CD4-positive, alpha-beta T cell (primary cell): ENCODE measurements around the gene TIGIT. TPM values are rescaled to one million over a fixed set of nuclear protein-coding genes. Genes with fewer than 3 reads are reported as not detected.

Experiments used
- ATAC-seq: fragments of 200-7000 bp; cut with Tn5 transposase; one replicate; pipeline ENCODE4 v1.10.0; 2022; ENCODE audit warnings: mild to moderate bottlenecking; ENCODE audit not compliant: poor library complexity
- CTCF ChIA-PET: fragments of 350-600 bp; sonication (Branson Sonifier 250); formaldehyde crosslinking; loops from one replicate; lab custom pipeline; 2021; ENCODE audit warnings: antibody characterized with exemption, inconsistent platforms; lab: Charles Lee
- POLR2A ChIA-PET: fragments of 350-600 bp; sonication (Branson Sonifier 250); formaldehyde crosslinking; loops from one replicate; lab custom pipeline; 2021; ENCODE audit warnings: antibody characterized with exemption, inconsistent platforms; lab: Charles Lee
- DNase-seq, 14 experiments: peaks; one replicate each; pipeline ENCODE4 v3.0.0-alpha.2; 2013 to 2020; ENCODE audit warnings: mixed read lengths in 2 of 14
- H3K27ac ChIP-seq, 2 donors: one replicate each; pipeline versions ENCODE4 v1.5.1 to v1.7.0; 2013; ENCODE audit warnings: low read length in 2 of 2, low read depth in 1 of 2, mild to moderate bottlenecking in 1 of 2
- H3K27me3 ChIP-seq, 2 experiments: 1 replicate in 1 of 2; 2 replicates in 1 of 2; pipeline versions ENCODE4 v1.6.1 to v1.7.0; 2013; ENCODE audit warnings: low read length in 2 of 2, control low read depth in 1 of 2, mild to moderate bottlenecking in 1 of 2, moderate library complexity in 1 of 2; ENCODE audit not compliant: insufficient read depth in 2 of 2, control insufficient read depth in 1 of 2
- H3K36me3 ChIP-seq: one replicate; pipeline ENCODE4 v1.6.1; 2013; ENCODE audit warnings: low read length, control low read depth; ENCODE audit not compliant: insufficient read depth
- H3K4me1 ChIP-seq: one replicate; pipeline ENCODE4 v1.6.1; 2013; ENCODE audit warnings: low read length, control low read depth; ENCODE audit not compliant: insufficient read depth
- H3K4me3 ChIP-seq: one replicate; pipeline ENCODE4 v1.5.1; 2013; ENCODE audit warnings: mild to moderate bottlenecking, low read length, moderate library complexity
- H3K9me3 ChIP-seq, 2 experiments: 1 replicate in 1 of 2; 2 replicates in 1 of 2; pipeline versions ENCODE4 v1.6.1 to v1.7.0; 2013; ENCODE audit warnings: low read length in 2 of 2, mild to moderate bottlenecking in 2 of 2, control low read depth in 1 of 2, moderate library complexity in 1 of 2; ENCODE audit not compliant: control insufficient read depth in 1 of 2, insufficient read depth in 1 of 2
- H3K27ac Mint-ChIP-seq: one replicate; pipeline ENCODE4 v1.8.0; 2020; ENCODE audit warnings: mixed read lengths
- H3K27me3 Mint-ChIP-seq: one replicate; pipeline ENCODE4 v1.8.0; 2021; ENCODE audit warnings: mixed read lengths
- H3K36me3 Mint-ChIP-seq: one replicate; pipeline ENCODE4 v1.8.0; 2021; ENCODE audit warnings: low read depth, mixed read lengths
- H3K4me1 Mint-ChIP-seq: one replicate; pipeline ENCODE4 v1.8.0; 2021; ENCODE audit warnings: low read depth, mixed read lengths
- H3K4me3 Mint-ChIP-seq: one replicate; pipeline ENCODE4 v1.8.0; 2020; ENCODE audit warnings: mild to moderate bottlenecking, mixed read lengths
- H3K9me3 Mint-ChIP-seq: one replicate; pipeline ENCODE4 v1.8.0; 2020; ENCODE audit warnings: mixed read lengths
- intact Hi-C, 2 experiments: fragments of 100-400 bp; cut with DNase I in 1 of 2; cut with micrococcal nuclease in 1 of 2; formaldehyde crosslinking; loops; one replicate each; pipeline versions ENCODE4 v1.15.1 to v1.9.0; 2023 to 2025; cut with DNase I, micrococcal nuclease
- total RNA-seq, 174 experiments: library from RNA in 2 of 174; stranded (reverse) in 2 of 174; gene quantifications; one replicate each; pipeline ENCODE4 v1.2.3 and lab custom pipeline; 2021 to 2026
- TF ChIP-seq, protein P1 (sequence below): fragments of 200-600 bp; IDR thresholded peaks from one replicate; pipeline ENCODE4 v1.8.0; 2022; ENCODE audit warnings: antibody characterized with exemption, mild to moderate bottlenecking

TIGIT gene
- total RNA-seq, 2 experiments from 2014 or later = 3.5 to 4.2 TPM

DNA sequence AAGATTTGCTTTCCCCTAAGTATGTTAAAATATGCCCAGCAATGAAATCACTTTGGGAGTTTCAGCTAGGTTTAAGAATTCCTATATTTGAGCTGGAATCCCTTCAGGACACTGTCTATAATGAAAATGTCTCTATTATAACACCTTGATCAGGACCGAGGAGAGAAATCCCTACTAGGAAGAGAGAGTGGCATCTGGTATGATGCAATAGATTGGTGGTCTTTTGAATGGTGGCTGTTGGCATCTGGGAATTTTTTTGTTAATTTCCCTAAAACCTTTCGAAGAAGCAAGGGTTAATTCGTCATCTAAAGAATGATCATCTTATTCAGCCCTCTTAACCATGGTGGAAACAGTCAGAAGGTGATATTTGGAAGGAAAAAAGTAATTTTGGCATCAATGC lies 43.0 kb downstream of the TIGIT start:
- TF ChIP-seq, protein P1, sequence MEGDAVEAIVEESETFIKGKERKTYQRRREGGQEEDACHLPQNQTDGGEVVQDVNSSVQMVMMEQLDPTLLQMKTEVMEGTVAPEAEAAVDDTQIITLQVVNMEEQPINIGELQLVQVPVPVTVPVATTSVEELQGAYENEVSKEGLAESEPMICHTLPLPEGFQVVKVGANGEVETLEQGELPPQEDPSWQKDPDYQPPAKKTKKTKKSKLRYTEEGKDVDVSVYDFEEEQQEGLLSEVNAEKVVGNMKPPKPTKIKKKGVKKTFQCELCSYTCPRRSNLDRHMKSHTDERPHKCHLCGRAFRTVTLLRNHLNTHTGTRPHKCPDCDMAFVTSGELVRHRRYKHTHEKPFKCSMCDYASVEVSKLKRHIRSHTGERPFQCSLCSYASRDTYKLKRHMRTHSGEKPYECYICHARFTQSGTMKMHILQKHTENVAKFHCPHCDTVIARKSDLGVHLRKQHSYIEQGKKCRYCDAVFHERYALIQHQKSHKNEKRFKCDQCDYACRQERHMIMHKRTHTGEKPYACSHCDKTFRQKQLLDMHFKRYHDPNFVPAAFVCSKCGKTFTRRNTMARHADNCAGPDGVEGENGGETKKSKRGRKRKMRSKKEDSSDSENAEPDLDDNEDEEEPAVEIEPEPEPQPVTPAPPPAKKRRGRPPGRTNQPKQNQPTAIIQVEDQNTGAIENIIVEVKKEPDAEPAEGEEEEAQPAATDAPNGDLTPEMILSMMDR = no peak
- peaks cover 0 to 4% of the 10 kb centered on the region in 2 experiments for H3K9me3 ChIP-seq
- ATAC-seq (no peak), DNase-seq (no peak)
- peaks cover 69% of the 10 kb centered on the region for H3K36me3 Mint-ChIP-seq
- peaks cover 8% of the 10 kb centered on the region for H3K36me3 ChIP-seq
- no peaks in the 10 kb centered on the region for H3K27me3 Mint-ChIP-seq
- CTCF ChIA-PET = interaction anchor here (1.0 to 1.8 kb wide), 3 partner anchors 32 to 123 kb away, joined by 3 to 4 read pairs (median 3); no protein-coding TSS in a partner anchor
- no peak overlapping the region for H3K27ac Mint-ChIP-seq
- no peak overlapping the region for H3K27ac ChIP-seq
- no peak overlapping the region for H3K4me3 ChIP-seq
- intact Hi-C loops = loop anchor here in 1 of 2 experiments (1.0 to 5.0 kb wide), 2 partner anchors 45 to 185 kb away; partner anchors contain the start of gene TIGIT
- no peaks in the 10 kb centered on the region for H3K27me3 ChIP-seq
- H3K4me1 Mint-ChIP-seq = peaks cover 30% of the 10 kb centered on the region
- no peaks in the 10 kb centered on the region for H3K9me3 Mint-ChIP-seq
- POLR2A ChIA-PET = no interaction called here
- H3K4me1 ChIP-seq = peaks cover 26% of the 10 kb centered on the region
- H3K4me3 Mint-ChIP-seq = no peak overlapping the region

DNA sequence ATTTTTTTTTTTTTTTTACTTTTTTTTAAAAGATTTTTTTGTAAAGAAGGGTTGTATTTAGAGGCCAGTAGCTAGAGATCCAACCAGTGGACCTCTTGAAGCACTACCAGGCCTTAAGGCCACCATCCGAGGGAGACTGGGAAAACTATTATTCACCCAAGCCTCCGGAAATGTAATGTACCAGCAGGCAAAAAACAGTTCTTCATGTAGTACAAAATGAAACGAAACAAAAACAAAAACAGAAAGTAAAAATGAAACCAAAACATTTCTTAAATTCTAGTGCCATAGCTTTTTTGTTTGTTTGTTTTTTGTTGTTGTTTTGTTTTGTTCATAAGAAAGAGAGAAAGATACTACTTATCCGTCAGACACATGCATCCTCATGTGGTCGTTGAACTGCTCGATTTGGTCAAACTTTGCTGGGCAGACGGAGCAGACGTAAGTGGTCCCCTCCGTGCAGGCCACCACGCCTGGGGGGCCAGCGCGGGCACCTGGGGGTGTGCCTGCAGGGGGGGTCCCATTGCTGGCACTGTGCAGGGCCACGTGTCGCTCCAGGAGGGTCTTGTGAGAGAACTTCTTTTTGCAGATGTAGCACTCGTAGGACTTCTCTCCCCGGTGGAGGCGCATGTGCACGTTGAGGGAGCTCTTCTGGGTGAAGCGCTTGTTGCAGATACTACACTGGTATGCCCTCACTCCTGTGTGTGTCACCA lies 45.0 kb downstream of the TIGIT start:
- Histone ChIP-seq H3K27me3 (no peaks in the 10 kb centered on the region), H3K36me3 (peaks cover 11% of the 10 kb centered on the region), H3K4me1 (peaks cover 18% of the 10 kb centered on the region), H3K4me3 (peak overlapping the region; percentile 4), H3K9me3 (peaks cover 0 to 4% of the 10 kb centered on the region in 2 experiments), H3K27ac (peak overlapping the region in 1 of 2 donors; percentile 40)
- H3K27me3 Mint-ChIP-seq = no peaks in the 10 kb centered on the region
- ATAC-seq = no peak
- peaks cover 76% of the 10 kb centered on the region for H3K36me3 Mint-ChIP-seq
- CTCF ChIA-PET = interaction anchor here (0.9 kb wide), 1 partner anchor 10 kb away, joined by 4 read pairs; no protein-coding TSS in a partner anchor
- peaks cover 14% of the 10 kb centered on the region for H3K4me1 Mint-ChIP-seq
- no peaks in the 10 kb centered on the region for H3K9me3 Mint-ChIP-seq
- DNase-seq = peak in 2 of 14 experiments; percentile 23 to 70
- TF ChIP-seq, protein P1 = no peak
- intact Hi-C loops = loop anchor here in 1 of 2 experiments (5.0 kb wide), 1 partner anchor 47 kb away; the partner anchor contains the start of gene TIGIT
- H3K27ac Mint-ChIP-seq = no peak overlapping the region
- H3K4me3 Mint-ChIP-seq = no peak overlapping the region
- POLR2A ChIA-PET = interaction anchor here (0.8 kb wide), 3 partner anchors 31 to 125 kb away, joined by 3 to 5 read pairs (median 4); no protein-coding TSS in a partner anchor

DNA sequence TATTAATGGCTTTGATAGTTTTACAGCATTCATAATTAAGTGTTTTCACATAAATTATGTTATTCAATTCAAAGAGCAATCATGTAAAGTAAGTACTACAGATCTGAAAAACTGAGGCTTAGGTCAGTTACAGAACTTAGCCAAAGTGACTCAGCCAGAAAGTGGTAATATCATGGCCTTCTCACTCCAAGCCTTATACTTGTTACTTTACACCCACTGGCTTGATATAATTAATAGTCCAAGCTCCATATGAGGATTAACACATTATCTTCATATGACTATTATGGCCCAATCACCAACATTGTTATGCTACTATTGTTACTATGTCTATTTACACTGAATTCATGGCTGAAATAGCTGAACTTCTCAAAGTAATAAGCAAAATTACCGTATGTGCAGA lies 50.7 kb downstream of the TIGIT start:
- H3K4me3 Mint-ChIP-seq = no peak overlapping the region
- Histone ChIP-seq H3K27me3 (no peaks in the 10 kb centered on the region), H3K9me3 (no peaks in the 10 kb centered on the region), H3K4me3 (no peak overlapping the region), H3K27ac (no peak overlapping the region), H3K36me3 (peaks cover 18% of the 10 kb centered on the region), H3K4me1 (no peaks in the 10 kb centered on the region)
- ATAC-seq (no peak), DNase-seq (no peak)
- H3K9me3 Mint-ChIP-seq = no peaks in the 10 kb centered on the region
- H3K36me3 Mint-ChIP-seq = peaks cover 77% of the 10 kb centered on the region
- CTCF ChIA-PET = interaction anchor here (0.6 to 1.7 kb wide), 3 partner anchors 14 to 71 kb away, joined by 3 read pairs; no protein-coding TSS in a partner anchor
- no peaks in the 10 kb centered on the region for H3K27me3 Mint-ChIP-seq
- H3K27ac Mint-ChIP-seq = no peak overlapping the region
- POLR2A ChIA-PET = no interaction called here
- no peaks in the 10 kb centered on the region for H3K4me1 Mint-ChIP-seq
- intact Hi-C loops = no loop called here
- TF ChIP-seq, protein P1 = no peak
